Measurements from ENCODE around the gene IFITM5. TPM values are rescaled to one million over a fixed set of nuclear protein-coding genes. Genes with fewer than 3 reads are reported as not detected.
A peak's percentile ranks its signal among the peaks of the same experiment; 100 is the strongest.
"Not testable (repeated sequence)": the region's sequence is repeated elsewhere in the genome, so short reads cannot be mapped to it uniquely, and the experiment has no call there.

Gene IFITM5
- total RNA-seq, 1 donor from 2014 or later: not detected

GRCh38 chr11:316031-316701 lies 16.8 kb upstream of the IFITM5 start:
- peaks cover 16% of the 10 kb centered on the region for H3K36me3 Mint-ChIP-seq (ENCODE audit: unreplicated experiment)
- H3K27ac Mint-ChIP-seq (ENCODE audit: unreplicated experiment): no peak overlapping the region
- H3K27me3 Mint-ChIP-seq (ENCODE audit: unreplicated experiment): peaks cover 3% of the 10 kb centered on the region
- TF ChIP-seq CTCF (IDR thresholded peaks at IDR 0.05): no peak
- peak overlapping the region; percentile 63 for H3K4me3 Mint-ChIP-seq (ENCODE audit: unreplicated experiment)
- H3K9me3 Mint-ChIP-seq (ENCODE audit: unreplicated experiment): no peaks in the 10 kb centered on the region
- DNase-seq (ENCODE audit: extremely low spot score, unreplicated experiment): no peak
- H3K4me1 Mint-ChIP-seq (ENCODE audit: unreplicated experiment): peaks cover 48% of the 10 kb centered on the region

- no peak for DNase-seq (ENCODE audit: extremely low spot score, unreplicated experiment)
- Mint-ChIP-seq H3K4me1 (ENCODE audit: unreplicated experiment) (peaks cover 44% of the 10 kb centered on the region), H3K9me3 (ENCODE audit: unreplicated experiment) (no peaks in the 10 kb centered on the region), H3K4me3 (ENCODE audit: unreplicated experiment) (peak overlapping the region; percentile 83), H3K27me3 (ENCODE audit: unreplicated experiment) (peaks cover 3% of the 10 kb centered on the region), H3K27ac (ENCODE audit: unreplicated experiment) (no peak overlapping the region), H3K36me3 (ENCODE audit: unreplicated experiment) (peaks cover 16% of the 10 kb centered on the region)
- no peak for TF ChIP-seq CTCF (IDR thresholded peaks at IDR 0.05)
Measured at GRCh38 chr11:315516-315994, 16.2 kb upstream of the IFITM5 start.

GRCh38 chr11:315051-315481 lies 15.7 kb upstream of the IFITM5 start:
- Mint-ChIP-seq H3K9me3 (ENCODE audit: unreplicated experiment) (no peaks in the 10 kb centered on the region), H3K4me3 (ENCODE audit: unreplicated experiment) (peak overlapping the region; percentile 83), H3K4me1 (ENCODE audit: unreplicated experiment) (peaks cover 44% of the 10 kb centered on the region), H3K27ac (ENCODE audit: unreplicated experiment) (no peak overlapping the region), H3K36me3 (ENCODE audit: unreplicated experiment) (peaks cover 13% of the 10 kb centered on the region), H3K27me3 (ENCODE audit: unreplicated experiment) (peaks cover 3% of the 10 kb centered on the region)
- TF ChIP-seq CTCF (IDR thresholded peaks at IDR 0.05): no peak
- no peak for DNase-seq (ENCODE audit: extremely low spot score, unreplicated experiment)

GRCh38 chr11:314554-314875 lies 15.2 kb upstream of the IFITM5 start:
- Mint-ChIP-seq H3K4me3 (ENCODE audit: unreplicated experiment) (peak overlapping the region; percentile 83), H3K4me1 (ENCODE audit: unreplicated experiment) (peaks cover 49% of the 10 kb centered on the region), H3K36me3 (ENCODE audit: unreplicated experiment) (peaks cover 12% of the 10 kb centered on the region), H3K27ac (ENCODE audit: unreplicated experiment) (peak overlapping the region; percentile 77)
- H3K9me3 Mint-ChIP-seq (ENCODE audit: unreplicated experiment); DNase-seq (ENCODE audit: extremely low spot score, unreplicated experiment); H3K27me3 Mint-ChIP-seq (ENCODE audit: unreplicated experiment): not testable (repeated sequence)

GRCh38 chr11:313787-314553 lies 14.6 kb upstream of the IFITM5 start, which contains the start of gene IFITM1:
TSS of gene IFITM1 (plus strand) at chr11:314040. CDS start at chr11:314171, 131 bp downstream.
- H3K27ac Mint-ChIP-seq (ENCODE audit: unreplicated experiment): peak within 1 kb of the TSS; percentile 77
- H3K4me3 Mint-ChIP-seq (ENCODE audit: unreplicated experiment): peak within 1 kb of the TSS; percentile 83
- no peaks in the 10 kb centered on the region for H3K9me3 Mint-ChIP-seq (ENCODE audit: unreplicated experiment)
- peaks cover 3% of the 10 kb centered on the region for H3K27me3 Mint-ChIP-seq (ENCODE audit: unreplicated experiment)
- peaks cover 14% of the 10 kb centered on the region for H3K36me3 Mint-ChIP-seq (ENCODE audit: unreplicated experiment)
- DNase-seq (ENCODE audit: extremely low spot score, unreplicated experiment): no peak
- TF ChIP-seq CTCF (IDR thresholded peaks at IDR 0.05): no peak
- H3K4me1 Mint-ChIP-seq (ENCODE audit: unreplicated experiment): peaks cover 54% of the 10 kb centered on the region

All from osteocyte (in vitro differentiated cells).